ENCODE data around the gene OSBPL9.
"Not testable (repeated sequence)": the region's sequence is repeated elsewhere in the genome, so short reads cannot be mapped to it uniquely, and the experiment has no call there.

The OSBPL9 gene

GRCh38 chr1:51616903-51617708 lies at the start of gene OSBPL9:
OSBPL9 (plus strand) TSS chr1:51617092; CDS start chr1:51617111, 19 bp downstream.
- peak; percentile 92 for DNase-seq

GRCh38 chr1:51567653-51568052 lies 49.2 kb upstream of the OSBPL9 start:
- DNase-seq: peak; percentile 67

GRCh38 chr1:51568231-51568935 lies 48.5 kb upstream of the OSBPL9 start:
- no peak for DNase-seq

- DNase-seq: peak; percentile 21
Observed at GRCh38 chr1:51569284-51570062, 47.4 kb upstream of the OSBPL9 start.

- DNase-seq: no peak
Observed at GRCh38 chr1:51570063-51570710, 46.7 kb upstream of the OSBPL9 start.

- no peak for DNase-seq
Observed at GRCh38 chr1:51572365-51572764, 44.5 kb upstream of the OSBPL9 start.

GRCh38 chr1:51574796-51575195 lies 42.1 kb upstream of the OSBPL9 start:
- DNase-seq: no peak

- DNase-seq: no peak
Observed at GRCh38 chr1:51575406-51576084, 41.3 kb upstream of the OSBPL9 start.

GRCh38 chr1:51576085-51576444 lies 40.8 kb upstream of the OSBPL9 start:
- DNase-seq: no peak

- DNase-seq: no peak
Observed at GRCh38 chr1:51576923-51577322, 40.0 kb upstream of the OSBPL9 start.

GRCh38 chr1:51578383-51579109 lies 38.3 kb upstream of the OSBPL9 start:
- DNase-seq: no peak

- DNase-seq: no peak
Observed at GRCh38 chr1:51581238-51581637, 35.7 kb upstream of the OSBPL9 start.

- DNase-seq: no peak
Observed at GRCh38 chr1:51583532-51583931, 33.4 kb upstream of the OSBPL9 start.

- DNase-seq: no peak
Observed at GRCh38 chr1:51584021-51584420, 32.9 kb upstream of the OSBPL9 start.

- no peak for DNase-seq
Observed at GRCh38 chr1:51592711-51593110, 24.2 kb upstream of the OSBPL9 start.

- DNase-seq: no peak
Observed at GRCh38 chr1:51594716-51595115, 22.2 kb upstream of the OSBPL9 start.

GRCh38 chr1:51600529-51600928 lies 16.4 kb upstream of the OSBPL9 start:
- DNase-seq: no peak

GRCh38 chr1:51600965-51601364 lies 15.9 kb upstream of the OSBPL9 start:
- no peak for DNase-seq

GRCh38 chr1:51605961-51606723 lies 10.8 kb upstream of the OSBPL9 start:
- no peak for DNase-seq

- DNase-seq: no peak
Observed at GRCh38 chr1:51607681-51608095, 9.2 kb upstream of the OSBPL9 start.

GRCh38 chr1:51610104-51610503 lies 6.8 kb upstream of the OSBPL9 start:
- not testable (repeated sequence) for DNase-seq
